Measurements from ENCODE around the gene DNMT3A.

Gene DNMT3A

GRCh38 chr2:25286025-25286400 lies 55.7 kb downstream of the DNMT3A start:
- no peak for TF ChIP-seq CTCF (conservative IDR thresholded peaks at IDR 0.05; ENCODE audit: low read length)
- DNase-seq (ENCODE audit: low read depth), result no peak
- H3K4me3 ChIP-seq (ENCODE audit: low read length), result no peak overlapping the region

GRCh38 chr2:25285265-25286024 lies 56.3 kb downstream of the DNMT3A start:
- no peak for DNase-seq (ENCODE audit: low read depth)
- no peak overlapping the region for H3K4me3 ChIP-seq (ENCODE audit: low read length)
- no peak for TF ChIP-seq CTCF (conservative IDR thresholded peaks at IDR 0.05; ENCODE audit: low read length)

- DNase-seq (ENCODE audit: low read depth), result no peak
- no peak for TF ChIP-seq CTCF (conservative IDR thresholded peaks at IDR 0.05; ENCODE audit: low read length)
- H3K4me3 ChIP-seq (ENCODE audit: low read length), result no peak overlapping the region
These were observed 57.0 kb downstream of the DNMT3A start for GRCh38 chr2:25284756-25285155.

- TF ChIP-seq CTCF (conservative IDR thresholded peaks at IDR 0.05; ENCODE audit: low read length), result no peak
- no peak for DNase-seq (ENCODE audit: low read depth)
- H3K4me3 ChIP-seq (ENCODE audit: low read length), result no peak overlapping the region
These were observed 57.8 kb downstream of the DNMT3A start for GRCh38 chr2:25283921-25284320.

- no peak for DNase-seq (ENCODE audit: low read depth)
- TF ChIP-seq CTCF (conservative IDR thresholded peaks at IDR 0.05; ENCODE audit: low read length), result no peak
- no peak overlapping the region for H3K4me3 ChIP-seq (ENCODE audit: low read length)
These were observed 59.8 kb downstream of the DNMT3A start for GRCh38 chr2:25281941-25282340.

DNA sequence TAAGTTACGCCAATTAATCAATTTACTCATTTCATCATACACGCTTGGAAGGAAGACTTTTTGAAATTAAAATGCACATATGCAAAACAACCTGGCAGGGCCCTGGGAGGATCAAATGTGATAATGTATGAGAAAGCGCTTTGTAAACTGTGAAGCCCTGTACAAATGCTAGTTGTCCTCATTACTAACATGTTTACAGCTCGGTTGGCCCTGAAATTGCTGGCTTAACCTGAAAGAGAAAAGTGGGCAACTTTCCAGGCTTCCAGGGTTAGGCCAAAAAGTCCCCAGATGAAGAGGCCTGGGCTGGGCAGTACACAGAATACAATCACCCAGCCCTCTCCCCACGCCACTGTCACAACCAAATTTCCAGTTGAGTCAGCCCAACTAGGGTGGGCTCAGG lies 60.2 kb downstream of the DNMT3A start:
- TF ChIP-seq CTCF (conservative IDR thresholded peaks at IDR 0.05; ENCODE audit: low read length), result no peak
- no peak overlapping the region for H3K4me3 ChIP-seq (ENCODE audit: low read length)
- DNase-seq (ENCODE audit: low read depth), result no peak

- H3K4me3 ChIP-seq (ENCODE audit: low read length), result no peak overlapping the region
- TF ChIP-seq CTCF (conservative IDR thresholded peaks at IDR 0.05; ENCODE audit: low read length), result no peak
- DNase-seq (ENCODE audit: low read depth), result no peak
These were observed 61.6 kb downstream of the DNMT3A start for GRCh38 chr2:25280051-25280687.
